NCI-H146 treated with DMSO at 0.1 percent for 48 hours (cell line): Measurements from ENCODE around the gene EDC4.
"Not testable (repeated sequence)": the region's sequence is repeated elsewhere in the genome, so short reads cannot be mapped to it uniquely, and the experiment has no call there.

Experiments used
- DNase-seq: peaks from one replicate; lab custom pipeline; 2025; ENCODE audit not compliant: unreplicated experiment; lab: John Stamatoyannopoulos, UW

The EDC4 gene

DNA sequence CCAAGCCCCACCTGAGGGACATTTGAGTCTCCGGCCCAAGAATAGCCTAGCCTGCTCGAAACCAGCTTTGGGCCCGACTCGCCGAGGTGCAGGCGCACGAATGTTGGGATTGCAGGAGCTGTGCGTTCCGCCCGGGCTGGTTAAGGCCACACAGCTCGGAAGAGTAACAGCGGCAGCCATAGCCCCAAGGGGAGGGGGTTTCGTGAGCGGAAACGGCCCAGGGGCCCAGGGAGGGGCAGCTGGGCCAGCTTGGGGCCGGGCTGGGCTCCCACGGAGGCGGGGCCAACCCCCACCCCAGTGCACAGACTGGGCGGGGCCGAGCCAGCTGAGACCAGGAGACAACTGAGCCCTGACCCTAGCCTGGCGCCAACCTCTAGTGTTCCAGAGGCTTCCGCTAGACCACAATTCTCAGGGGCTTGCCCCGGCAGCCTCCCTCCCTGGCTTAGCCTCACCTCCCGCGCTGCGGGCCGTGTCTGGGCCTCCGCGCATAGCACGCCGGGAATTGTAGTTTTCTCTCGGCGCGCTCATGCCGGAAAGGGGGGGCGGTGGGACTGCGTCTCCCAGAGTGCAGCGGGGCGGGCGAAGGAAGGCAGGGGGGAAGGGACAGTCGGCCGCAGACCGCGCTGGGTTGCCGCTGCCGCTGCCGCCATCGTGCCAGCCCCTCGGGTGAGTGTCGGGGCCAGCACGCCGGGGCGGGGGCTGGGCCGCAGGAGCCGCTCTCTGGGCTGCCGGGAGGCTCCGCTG, 26.4 kb upstream of the EDC4 start, which contains the start of gene NUTF2:
Gene NUTF2, plus strand, starts transcription at position 614 of the 744 bp plus-strand sequence. CDS start 18,198 bp downstream, outside the sequence.
- DNase-seq: peak; percentile 81

- DNase-seq: no peak
Observed at GRCh38 chr16:67847064-67847861, 25.6 kb upstream of the EDC4 start, which contains the start of gene CENPT. TSS of gene CENPT (minus strand) at chr16:67847693. CDS start at chr16:67833859, 13,834 bp downstream.

- DNase-seq: no peak
Observed at GRCh38 chr16:67848118-67848517, 24.7 kb upstream of the EDC4 start.

GRCh38 chr16:67853670-67854069, 19.2 kb upstream of the EDC4 start:
- DNase-seq: no peak

DNA sequence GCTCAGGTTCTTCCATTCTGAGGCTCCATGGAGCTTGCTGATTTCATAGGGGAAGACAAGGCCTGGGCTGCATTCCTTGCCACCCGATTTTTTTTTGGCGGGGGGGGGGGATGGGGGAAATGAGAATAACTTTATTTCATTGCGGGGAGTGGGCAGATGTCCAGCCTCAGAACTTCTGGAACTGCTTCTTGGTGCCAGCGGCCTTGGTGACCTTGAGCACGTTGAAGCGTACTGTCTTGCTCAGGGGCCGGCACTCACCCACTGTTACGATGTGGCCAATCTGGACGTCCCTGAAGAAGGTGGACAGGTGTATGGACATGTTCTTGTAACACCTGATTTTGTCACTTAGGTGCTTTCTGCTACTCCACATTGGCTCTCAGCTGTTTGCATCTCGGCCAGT, 17.1 kb upstream of the EDC4 start:
- no peak for DNase-seq

- no peak for DNase-seq
Observed at GRCh38 chr16:67856927-67857546, 15.8 kb upstream of the EDC4 start.

DNA sequence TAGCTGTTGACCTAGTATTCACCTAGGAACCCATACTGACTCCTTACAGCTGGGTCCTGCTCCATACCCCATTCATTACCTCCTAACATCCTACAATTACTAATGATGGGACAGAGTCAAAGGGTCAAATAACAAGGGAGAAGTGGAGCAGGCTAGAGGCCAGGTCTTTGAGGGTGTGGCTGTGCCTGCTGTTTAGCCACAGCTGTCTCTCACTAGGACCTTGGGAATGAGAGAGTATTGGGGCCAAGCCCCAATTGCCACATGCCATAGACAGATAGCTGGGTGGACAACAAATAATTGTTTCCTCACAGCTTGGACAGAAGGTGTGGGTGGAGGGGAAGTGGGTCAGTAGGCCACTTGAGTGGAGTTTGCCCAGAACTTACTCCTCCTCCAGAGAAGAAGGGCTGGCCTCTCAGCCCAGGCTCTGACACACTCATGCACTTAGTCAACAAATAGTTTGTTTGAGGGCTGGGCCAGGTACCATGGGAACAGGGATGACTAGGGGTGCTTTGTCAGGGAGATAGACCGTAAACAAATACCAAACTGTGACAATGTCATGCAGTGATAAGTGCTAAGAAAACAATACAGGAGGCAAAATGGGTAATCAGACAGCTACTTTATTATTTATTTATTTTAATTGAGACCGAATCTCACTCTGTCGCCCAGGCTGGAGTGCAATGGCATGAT, 15.2 kb upstream of the EDC4 start:
- peak; percentile 34 for DNase-seq

GRCh38 chr16:67858500-67858899, 14.4 kb upstream of the EDC4 start:
- DNase-seq: no peak

DNA sequence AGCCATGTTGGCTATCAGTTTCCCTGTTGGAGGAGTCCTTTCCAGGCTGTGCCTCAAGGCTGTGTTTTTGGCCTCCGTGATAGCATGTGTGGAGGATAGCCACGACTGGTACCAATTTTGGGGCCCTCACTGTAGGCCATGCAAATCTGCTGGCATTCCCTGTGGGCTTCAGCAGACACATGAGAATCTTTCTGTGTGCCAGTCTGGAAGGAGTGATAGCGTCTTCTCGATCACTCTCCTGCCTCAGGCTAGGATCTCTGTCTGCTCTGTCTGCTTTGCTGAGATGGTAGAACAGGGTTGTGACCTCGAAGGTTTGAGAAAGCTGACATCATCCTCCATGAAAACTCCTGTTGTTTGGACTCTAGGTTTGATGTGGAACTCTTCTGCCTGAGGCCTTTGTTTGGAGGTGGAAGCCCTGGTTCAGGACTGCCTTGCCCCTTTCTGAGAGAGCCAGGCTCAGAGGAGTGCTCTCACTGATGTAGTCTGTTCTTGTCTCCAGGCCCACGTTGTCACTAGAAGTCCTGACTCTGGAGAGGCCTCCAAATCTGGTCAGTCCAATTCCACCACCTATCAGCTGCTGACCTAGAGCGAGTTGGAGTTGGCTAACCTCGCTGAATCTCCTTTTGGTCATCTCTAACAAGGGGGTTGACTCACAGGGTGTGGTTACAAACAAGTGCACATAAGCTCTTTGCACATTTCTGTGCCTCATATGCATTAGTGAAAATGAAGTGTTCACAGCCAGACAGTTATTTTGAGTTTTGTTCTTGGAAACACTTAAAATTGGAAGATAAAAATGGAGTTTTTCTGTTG, 12.1 kb upstream of the EDC4 start:
- DNase-seq: no peak

DNA sequence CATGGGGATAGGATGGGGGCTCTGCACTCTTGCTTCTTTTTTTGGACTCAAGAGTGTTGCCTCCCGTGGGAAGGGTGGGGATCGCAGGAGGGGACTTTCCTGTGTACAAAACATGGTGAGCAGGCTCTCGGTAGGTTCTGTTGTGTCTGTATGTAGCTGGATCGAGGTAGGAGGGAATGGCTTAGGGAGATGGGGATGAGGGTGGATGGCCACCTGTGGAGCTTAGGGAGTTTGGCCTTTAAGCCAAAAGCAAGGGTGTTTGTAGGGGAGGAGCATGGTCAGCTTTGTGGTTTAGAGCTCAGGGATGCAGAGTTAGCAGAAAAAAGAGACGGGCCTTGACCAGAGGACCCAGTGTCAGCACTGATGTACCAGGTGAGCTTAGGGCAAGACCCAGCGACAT, 11.0 kb upstream of the EDC4 start:
- no peak for DNase-seq

- DNase-seq: no peak
Observed at GRCh38 chr16:67862623-67863583, 9.9 kb upstream of the EDC4 start.

DNA sequence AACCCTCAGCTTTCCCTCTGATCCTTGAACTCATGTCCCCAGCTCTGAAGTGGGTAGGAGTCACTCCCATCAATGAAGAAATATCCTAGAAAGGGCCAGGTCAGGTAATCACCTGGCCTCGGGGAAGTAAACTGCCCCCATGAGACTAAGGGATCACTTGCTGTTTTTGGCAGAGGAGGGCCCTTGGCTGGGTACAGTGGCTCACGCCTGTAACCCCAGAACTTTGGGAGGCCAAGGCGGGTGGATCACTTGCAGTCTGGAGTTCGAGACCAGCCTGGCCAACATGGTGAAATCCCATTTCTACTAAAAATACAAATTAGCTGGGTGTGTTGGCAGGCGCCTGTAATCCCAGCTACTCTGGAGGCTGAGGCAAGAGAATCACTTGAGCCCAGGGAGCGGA, 8.8 kb upstream of the EDC4 start:
- DNase-seq: not testable (repeated sequence)

DNA sequence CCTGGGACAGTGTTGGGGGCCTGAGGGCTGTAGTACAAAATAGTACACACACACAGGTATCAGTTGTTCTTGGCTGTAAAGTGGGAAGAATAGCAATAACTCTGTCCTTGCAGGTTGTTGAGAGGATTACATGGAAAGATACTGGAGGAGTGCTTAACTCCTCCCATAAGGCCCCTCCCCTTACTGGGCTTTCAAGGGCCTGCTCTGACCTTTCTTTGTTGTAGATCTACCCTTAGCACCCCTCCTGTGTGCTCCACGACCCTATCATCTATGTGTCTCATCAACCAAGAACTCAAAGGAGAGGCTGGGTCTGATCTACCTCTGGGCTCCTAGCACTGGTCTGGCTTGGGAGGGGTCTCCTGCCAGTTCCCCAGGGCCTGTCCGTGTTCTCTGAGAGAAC, 8.3 kb upstream of the EDC4 start:
- DNase-seq: no peak

- DNase-seq: no peak
Observed at GRCh38 chr16:67865318-67865717, 7.5 kb upstream of the EDC4 start.

DNA sequence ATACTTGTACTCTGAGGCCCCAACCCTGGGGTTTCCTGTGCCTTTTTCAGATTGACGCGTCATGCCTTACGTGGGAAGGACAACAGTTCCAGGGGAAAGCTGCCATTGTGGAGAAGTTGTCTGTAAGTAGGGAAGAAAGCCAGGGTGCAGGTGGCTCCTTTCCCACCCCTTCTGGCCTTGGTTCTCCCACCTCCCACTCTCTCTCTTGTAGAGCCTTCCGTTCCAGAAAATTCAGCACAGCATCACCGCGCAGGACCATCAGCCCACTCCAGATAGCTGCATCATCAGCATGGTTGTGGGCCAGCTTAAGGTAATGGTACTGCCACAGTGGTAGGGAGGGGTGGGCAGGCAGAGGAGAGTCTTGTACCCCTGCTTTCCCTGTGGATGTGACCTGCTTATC, 4.6 kb upstream of the EDC4 start:
- no peak for DNase-seq

GRCh38 chr16:67869653-67870052, 3.2 kb upstream of the EDC4 start:
- DNase-seq: no peak

GRCh38 chr16:67871256-67871655, 1.6 kb upstream of the EDC4 start:
- no peak for DNase-seq

GRCh38 chr16:67872131-67872630, 671 bp upstream of the EDC4 start:
- no peak for DNase-seq
